Adrenal gland (tissue), 5 donors: Measurements from ENCODE around the gene PRKD1.

Experiments
- CTCF ChIP-seq, 6 experiments: fragments of 450-650 bp in 4 of 6; fragments of 200-600 bp in 2 of 6; sonication (generic) in 1 of 6; IDR thresholded peaks; 1 replicate in 5 of 6; 2 replicates in 1 of 6; pipeline versions ENCODE4 v1.5.1 to v1.8.0; 2016 to 2021; ENCODE audit warnings: antibody characterized with exemption in 6 of 6, mild to moderate bottlenecking in 2 of 6, moderate library complexity in 1 of 6
- POLR2A ChIP-seq, 2 donors: fragments of 450-650 bp; IDR thresholded peaks; one replicate each; pipeline ENCODE4 v1.6.1; 2017; ENCODE audit warnings: antibody characterized with exemption in 2 of 2, mild to moderate bottlenecking in 2 of 2, moderate library complexity in 1 of 2
- donor health status: DM: no; HTN: no; CAD: no.

- no peak for TF ChIP-seq CTCF (IDR thresholded peaks at IDR 0.05)
- no peak for TF ChIP-seq POLR2A (IDR thresholded peaks at IDR 0.05)
Measured at GRCh38 chr14:29576927-29577326, 350.7 kb downstream of the PRKD1 start.
